Stomach (tissue), 4 donors: ENCODE data around the gene TREM1.

Source experiments
- CTCF ChIP-seq, 7 experiments: fragments of 450-650 bp in 4 of 7; fragments of 200-600 bp in 3 of 7; sonication (generic) in 3 of 7; IDR thresholded peaks; one replicate each; pipeline ENCODE4 v1.5.1; 2016 to 2019; ENCODE audit warnings: antibody characterized with exemption in 7 of 7, control low read depth in 2 of 7, mild to moderate bottlenecking in 1 of 7
- EP300 ChIP-seq: sonication (generic); formaldehyde crosslinking; IDR thresholded peaks from one replicate; pipeline ENCODE4 v1.6.1; 2017; ENCODE audit warnings: antibody characterized with exemption
- POLR2A ChIP-seq, 4 donors: fragments of 450-650 bp; IDR thresholded peaks; one replicate each; pipeline ENCODE4 v1.6.1; 2016; ENCODE audit warnings: antibody characterized with exemption in 4 of 4, control low read depth in 2 of 4, mild to moderate bottlenecking in 1 of 4, moderate library complexity in 1 of 4

- no peak for TF ChIP-seq CTCF (IDR thresholded peaks at IDR 0.05)
- no peak for TF ChIP-seq POLR2A (IDR thresholded peaks at IDR 0.05)
- no peak for TF ChIP-seq EP300
These were observed 14.5 kb downstream of the TREM1 start for GRCh38 chr6:41271901-41272395.
